Ishikawa (cell line): Measurements from ENCODE around the gene FHOD1.

ENCODE experiments used
- CEBPB ChIP-seq: IDR thresholded peaks from 2 replicates; pipeline ENCODE4 v1.6.1; 2012
- CREB1 ChIP-seq: IDR thresholded peaks from 2 replicates; pipeline ENCODE4 v1.6.1; 2012; ENCODE audit warnings: low read depth
- EGR1 ChIP-seq: IDR thresholded peaks from 2 replicates; pipeline ENCODE4 v1.6.1; 2012
- EP300 ChIP-seq: IDR thresholded peaks from 2 replicates; pipeline ENCODE4 v1.6.1; 2012; ENCODE audit warnings: borderline replicate concordance
- FOXM1 ChIP-seq: IDR thresholded peaks from 2 replicates; pipeline ENCODE4 v1.6.1; 2012; ENCODE audit warnings: low read depth, borderline replicate concordance
- MAX ChIP-seq: IDR thresholded peaks from 2 replicates; pipeline ENCODE4 v1.6.1; 2012
- NFIC ChIP-seq: IDR thresholded peaks from 2 replicates; pipeline ENCODE4 v1.6.1; 2012
- RAD21 ChIP-seq: IDR thresholded peaks from 2 replicates; pipeline ENCODE4 v1.6.1; 2012; ENCODE audit warnings: low read depth
- REST ChIP-seq: IDR thresholded peaks from 2 replicates; pipeline ENCODE4 v1.6.1; 2012; ENCODE audit warnings: low read depth, mild to moderate bottlenecking
- TAF1 ChIP-seq: IDR thresholded peaks from 2 replicates; pipeline ENCODE4 v1.6.1; 2012; ENCODE audit warnings: low read depth, mild to moderate bottlenecking
- TCF12 ChIP-seq: IDR thresholded peaks from 2 replicates; pipeline ENCODE4 v1.6.1; 2012; ENCODE audit warnings: low read depth
- TEAD4 ChIP-seq: IDR thresholded peaks from 2 replicates; pipeline ENCODE4 v1.6.1; 2012
- YY1 ChIP-seq: IDR thresholded peaks from 2 replicates; pipeline ENCODE4 v1.6.1; 2012; ENCODE audit warnings: low read depth
- ZBTB7A ChIP-seq: IDR thresholded peaks from 2 replicates; pipeline ENCODE4 v1.6.1; 2012; ENCODE audit warnings: low read depth
- TF ChIP-seq, protein P1 (sequence below): IDR thresholded peaks from 2 replicates; pipeline ENCODE4 v1.6.1; 2012

FHOD1 gene

GRCh38 chr16:67291461-67291860 lies 44.2 kb upstream of the FHOD1 start:
- TF ChIP-seq FOXM1 (no peak), REST (no peak), YY1 (no peak), EP300 (no peak)

DNA sequence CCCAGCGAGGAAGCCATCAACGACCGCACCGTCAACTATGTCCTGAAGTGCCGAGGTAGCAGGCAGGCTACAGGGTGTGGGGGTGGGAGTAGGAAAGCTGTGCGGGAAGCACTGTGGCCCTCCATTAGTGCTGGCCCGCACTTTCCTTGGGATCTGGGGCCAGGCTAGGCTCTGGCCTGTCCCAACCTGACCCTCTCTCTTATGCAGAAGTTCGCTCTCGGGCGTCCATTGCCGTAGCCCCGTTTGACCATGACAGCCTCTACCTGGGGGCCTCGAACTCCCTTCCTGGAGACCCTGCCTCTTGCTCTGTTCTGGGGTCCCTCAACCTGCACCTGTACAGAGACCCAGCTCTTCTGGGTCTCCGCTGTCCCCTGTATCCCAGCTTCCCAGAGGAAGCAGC lies 40.7 kb upstream of the FHOD1 start:
- no peak for TF ChIP-seq REST

DNA sequence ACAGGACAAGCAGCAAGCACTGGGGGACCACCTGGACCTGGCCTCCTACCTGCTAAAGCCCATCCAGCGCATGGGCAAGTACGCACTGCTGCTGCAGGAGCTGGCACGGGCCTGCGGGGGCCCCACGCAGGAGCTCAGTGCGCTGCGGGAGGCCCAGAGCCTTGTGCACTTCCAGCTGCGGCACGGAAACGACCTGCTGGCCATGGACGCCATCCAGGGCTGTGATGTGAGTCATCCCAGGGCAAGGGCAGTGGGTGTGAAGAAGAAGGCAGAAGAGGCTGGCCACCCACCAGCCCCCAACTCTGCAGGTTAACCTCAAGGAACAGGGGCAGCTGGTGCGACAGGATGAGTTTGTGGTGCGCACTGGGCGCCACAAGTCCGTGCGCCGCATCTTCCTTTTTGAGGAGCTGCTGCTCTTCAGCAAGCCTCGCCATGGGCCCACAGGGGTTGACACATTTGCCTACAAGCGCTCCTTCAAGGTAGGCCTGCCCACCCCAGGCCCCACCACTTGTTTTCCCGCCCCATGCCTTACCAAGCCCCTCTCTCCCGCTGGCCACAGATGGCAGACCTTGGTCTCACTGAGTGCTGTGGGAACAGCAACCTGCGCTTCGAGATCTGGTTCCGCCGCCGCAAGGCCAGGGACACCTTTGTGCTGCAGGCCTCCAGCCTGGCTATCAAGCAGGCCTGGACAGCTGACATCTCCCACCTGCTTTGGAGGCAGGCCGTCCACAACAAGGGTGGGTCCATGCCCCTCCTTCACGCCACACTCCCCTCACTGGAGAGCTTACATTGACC lies 39.4 kb upstream of the FHOD1 start:
- TF ChIP-seq NFIC (peak; percentile 99), REST (no peak), FOXM1 (no peak), TEAD4 (peak; percentile 77), TAF1 (no peak), CREB1 (no peak), RAD21 (0 out of 2 replicates have a peak, but pooled peaks have one; percentile 6), EGR1 (peak; percentile 11; the same call in 1 of the 2 replicates), ZBTB7A (peak; percentile 91), EP300 (peak; percentile 90), CEBPB (no peak), YY1 (0 out of 2 replicates have a peak, but pooled peaks have one; percentile 44), MAX (peak; percentile 54; the same call in 1 of the 2 replicates), TCF12 (peak; percentile 99)
- TF ChIP-seq, protein P1, sequence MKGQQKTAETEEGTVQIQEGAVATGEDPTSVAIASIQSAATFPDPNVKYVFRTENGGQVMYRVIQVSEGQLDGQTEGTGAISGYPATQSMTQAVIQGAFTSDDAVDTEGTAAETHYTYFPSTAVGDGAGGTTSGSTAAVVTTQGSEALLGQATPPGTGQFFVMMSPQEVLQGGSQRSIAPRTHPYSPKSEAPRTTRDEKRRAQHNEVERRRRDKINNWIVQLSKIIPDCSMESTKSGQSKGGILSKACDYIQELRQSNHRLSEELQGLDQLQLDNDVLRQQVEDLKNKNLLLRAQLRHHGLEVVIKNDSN, result peak; percentile 30; the same call in 1 of the 2 replicates

DNA sequence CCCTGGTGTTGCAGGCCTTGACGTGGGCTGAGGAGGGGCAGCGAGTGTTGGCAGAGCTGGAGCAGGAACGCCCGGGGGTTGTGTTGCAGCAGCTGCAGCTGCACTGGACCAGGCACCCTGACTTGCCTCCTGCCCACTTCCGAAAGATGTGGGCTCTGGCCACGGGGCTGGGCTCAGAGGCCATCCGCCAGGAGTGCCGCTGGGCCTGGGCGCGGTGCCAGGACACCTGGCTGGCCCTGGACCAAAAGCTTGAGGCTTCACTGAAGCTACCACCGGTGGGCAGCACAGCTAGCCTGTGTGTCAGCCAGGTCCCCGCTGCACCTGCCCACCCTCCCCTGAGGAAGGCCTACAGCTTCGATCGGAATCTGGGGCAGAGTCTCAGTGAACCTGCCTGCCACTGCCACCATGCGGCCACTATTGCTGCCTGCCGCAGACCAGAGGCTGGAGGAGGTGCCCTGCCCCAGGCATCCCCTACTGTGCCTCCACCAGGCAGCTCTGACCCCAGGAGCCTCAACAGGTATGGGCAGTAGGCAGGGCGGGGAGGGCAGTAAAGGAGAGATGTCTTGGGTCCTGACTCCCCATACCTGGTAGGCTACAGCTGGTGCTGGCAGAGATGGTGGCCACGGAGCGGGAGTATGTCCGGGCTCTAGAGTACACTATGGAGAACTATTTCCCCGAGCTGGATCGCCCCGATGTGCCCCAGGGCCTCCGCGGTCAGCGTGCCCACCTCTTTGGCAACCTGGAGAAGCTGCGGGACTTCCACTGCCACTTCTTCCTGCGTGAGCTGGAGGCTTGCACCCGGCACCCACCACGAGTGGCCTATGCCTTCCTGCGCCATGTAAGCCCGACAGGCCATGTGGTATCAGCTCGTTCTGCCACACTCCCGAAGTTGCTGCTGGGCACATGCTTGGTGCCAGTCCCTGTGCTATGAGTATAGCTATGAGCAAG lies 37.7 kb upstream of the FHOD1 start:
- TF ChIP-seq RAD21 (peak; percentile 82), EP300 (peak; percentile 90), NFIC (peak; percentile 99), FOXM1 (no peak), TAF1 (no peak), TCF12 (peak; percentile 99), CEBPB (peak; percentile 47; the same call in 1 of the 2 replicates), CREB1 (no peak), ZBTB7A (peak; percentile 89), REST (no peak), TEAD4 (peak; percentile 68), EGR1 (no peak), MAX (peak; percentile 75), YY1 (peak; percentile 59; the same call in 1 of the 2 replicates)
- TF ChIP-seq, protein P1, result peak; percentile 30; the same call in 1 of the 2 replicates
